Activated CD8-positive, alpha-beta T cell treated with anti-CD3 and anti-CD28 coated beads for 36 hours (primary cell): ENCODE measurements around the gene SECISBP2L. TPM values are rescaled to one million over a fixed set of nuclear protein-coding genes. Genes with fewer than 3 reads are reported as not detected.

Source experiments
- ATAC-seq: fragments of 200-7000 bp; cut with Tn5 transposase; one replicate; pipeline ENCODE4 v1.10.0; 2021; ENCODE audit warnings: mild to moderate bottlenecking, moderate library complexity
- CTCF ChIA-PET: fragments of 350-600 bp; sonication (Branson Sonifier 250); formaldehyde crosslinking; loops from one replicate; lab custom pipeline; 2021; ENCODE audit warnings: antibody characterized with exemption; lab: Charles Lee
- POLR2A ChIA-PET: fragments of 350-600 bp; sonication (Branson Sonifier 250); formaldehyde crosslinking; loops from one replicate; lab custom pipeline; 2021; ENCODE audit warnings: antibody characterized with exemption; lab: Charles Lee
- DNase-seq: peaks from one replicate; pipeline ENCODE4 v3.0.0-alpha.2; 2020
- H3K27ac Mint-ChIP-seq: one replicate; pipeline ENCODE4 v1.8.0; 2021; ENCODE audit warnings: mild to moderate bottlenecking, mixed read lengths
- H3K27me3 Mint-ChIP-seq: one replicate; pipeline ENCODE4 v1.8.0; 2021; ENCODE audit warnings: mixed read lengths
- H3K36me3 Mint-ChIP-seq: one replicate; pipeline ENCODE4 v1.8.0; 2021; ENCODE audit warnings: low read depth, mixed read lengths
- H3K4me1 Mint-ChIP-seq: one replicate; pipeline ENCODE4 v1.8.0; 2021; ENCODE audit warnings: low read depth, mixed read lengths
- H3K4me3 Mint-ChIP-seq: one replicate; pipeline ENCODE4 v1.8.0; 2021; ENCODE audit warnings: mild to moderate bottlenecking, moderate library complexity, mixed read lengths
- H3K9me3 Mint-ChIP-seq: one replicate; pipeline ENCODE4 v1.8.0; 2021; ENCODE audit warnings: mixed read lengths
- CTCF ChIP-seq: fragments of 200-600 bp; IDR thresholded peaks from one replicate; pipeline ENCODE4 v1.8.0; 2022; ENCODE audit warnings: antibody characterized with exemption, mild to moderate bottlenecking
- intact Hi-C: fragments of 100-400 bp; cut with micrococcal nuclease; formaldehyde crosslinking; loops from one replicate; pipeline ENCODE4 v1.10.0; 2022
- total RNA-seq, 2 experiments: library from RNA; stranded (reverse); gene quantifications; one replicate each; pipeline ENCODE4 v1.2.3, GENCODE V29; 2021

Gene SECISBP2L
- total RNA-seq, 2 experiments from 2014 or later = 17.9 to 19.6 TPM

- Mint-ChIP-seq H3K4me1 (peaks cover 33% of the 10 kb centered on the region), H3K27me3 (peaks cover 23% of the 10 kb centered on the region), H3K36me3 (peaks cover 2% of the 10 kb centered on the region), H3K27ac (peak overlapping the region; percentile 90), H3K9me3 (no peaks in the 10 kb centered on the region), H3K4me3 (peak overlapping the region; percentile 40)
- ChIA-PET CTCF (interaction anchor here (0.6 to 7.2 kb wide), 6 partner anchors 8 to 166 kb away, joined by 3 to 54 read pairs (median 4); partner anchors contain the start of gene EID1), POLR2A (interaction anchor here (0.6 to 2.4 kb wide), 6 partner anchors 9 to 156 kb away, joined by 3 to 9 read pairs (median 4); partner anchors contain the start of genes CEP152 and EID1)
- DNase-seq (peak; percentile 79), ATAC-seq (peak; percentile 88)
- intact Hi-C loops = loop anchor here (5.0 kb wide), 3 partner anchors 39 to 104 kb away; partner anchors contain the start of gene EID1
- TF ChIP-seq CTCF = no peak
These were observed 79.5 kb downstream of the SECISBP2L start for GRCh38 chr15:48966595-48967301.

- Mint-ChIP-seq H3K4me3 (peak overlapping the region; percentile 9), H3K27me3 (peaks cover 28% of the 10 kb centered on the region), H3K27ac (peak overlapping the region; percentile 90), H3K9me3 (no peaks in the 10 kb centered on the region), H3K36me3 (peaks cover 2% of the 10 kb centered on the region), H3K4me1 (peaks cover 33% of the 10 kb centered on the region)
- ChIA-PET CTCF (interaction anchor here (0.6 to 7.2 kb wide), 8 partner anchors 9 to 166 kb away, joined by 3 to 54 read pairs (median 4); partner anchors contain the start of gene EID1), POLR2A (interaction anchor here (0.6 to 2.4 kb wide), 3 partner anchors 9 to 156 kb away, joined by 3 to 9 read pairs (median 4); partner anchors contain the start of gene CEP152)
- intact Hi-C loops = loop anchor here (5.0 kb wide), 3 partner anchors 39 to 104 kb away; partner anchors contain the start of gene EID1
- TF ChIP-seq CTCF = peak; percentile 53
- peak; percentile 66 for DNase-seq
- ATAC-seq = peak; percentile 43
These were observed 80.3 kb downstream of the SECISBP2L start for GRCh38 chr15:48965972-48966371.

- CTCF ChIA-PET = interaction anchor here (0.8 to 7.2 kb wide), 4 partner anchors 10 to 103 kb away, joined by 3 to 54 read pairs (median 25); no protein-coding TSS in a partner anchor
- intact Hi-C loops = loop anchor here (5.0 kb wide), 3 partner anchors 38 to 103 kb away; partner anchors contain the start of gene EID1
- no peak for TF ChIP-seq CTCF
- Mint-ChIP-seq H3K27ac (peak overlapping the region; percentile 58), H3K4me3 (peak overlapping the region; percentile 78), H3K9me3 (no peaks in the 10 kb centered on the region), H3K27me3 (peaks cover 34% of the 10 kb centered on the region), H3K36me3 (peaks cover 2% of the 10 kb centered on the region), H3K4me1 (peaks cover 33% of the 10 kb centered on the region)
- POLR2A ChIA-PET = interaction anchor here (0.7 to 1.9 kb wide), 6 partner anchors 19 to 154 kb away, joined by 3 to 9 read pairs (median 4); partner anchors contain the start of genes CEP152 and EID1
- ATAC-seq (no peak), DNase-seq (no peak)
These were observed 81.3 kb downstream of the SECISBP2L start for GRCh38 chr15:48964898-48965297.

- Mint-ChIP-seq H3K4me1 (peaks cover 33% of the 10 kb centered on the region), H3K4me3 (peak within 1 kb of the TSS; percentile 78), H3K27ac (peak within 1 kb of the TSS; percentile 65), H3K36me3 (peaks cover 2% of the 10 kb centered on the region), H3K9me3 (no peaks in the 10 kb centered on the region), H3K27me3 (peaks cover 31% of the 10 kb centered on the region)
- TF ChIP-seq CTCF = no peak
- CTCF ChIA-PET = interaction anchor here (0.7 to 7.2 kb wide), 7 partner anchors 11 to 182 kb away, joined by 3 to 54 read pairs (median 5); no protein-coding TSS in a partner anchor
- intact Hi-C loops = no loop called here
- POLR2A ChIA-PET = interaction anchor here (1.1 to 1.9 kb wide), 6 partner anchors 10 to 85 kb away, joined by 3 to 9 read pairs (median 4); partner anchors contain the start of gene EID1
- DNase-seq = peak; percentile 35
- ATAC-seq = peak; percentile 52
These were observed 82.6 kb downstream of the SECISBP2L start, which contains the start of gene SHC4 for GRCh38 chr15:48963524-48964113. SHC4 (minus strand) TSS chr15:48963919; CDS start chr15:48963015, 904 bp downstream.
